Stimulated activated CD8-positive, alpha-beta memory T cell treated with anti-CD3 and anti-CD28 coated beads, Interleukin-4, amount 100 ng/mL, for 4 hours (primary cell): Measurements from ENCODE around the gene PPP1R8.

ENCODE experiments used
- DNase-seq, 2 donors: peaks; one replicate each; pipeline ENCODE4 v3.0.0-alpha.2; 2020; ENCODE audit warnings: low read depth in 2 of 2, low spot score in 1 of 2

PPP1R8 gene

GRCh38 chr1:27889506-27889905, 58.9 kb downstream of the PPP1R8 start:
- DNase-seq: no peak

GRCh38 chr1:27891196-27891889, 60.8 kb downstream of the PPP1R8 start:
- no peak for DNase-seq

GRCh38 chr1:27894521-27894920, 63.9 kb downstream of the PPP1R8 start:
- DNase-seq: no peak
